ENCODE data around the gene BLTP3B.

GRCh38 chr12:100153131-100153530 is 10.5 kb upstream of the BLTP3B start:
- TF ChIP-seq, protein P1, sequence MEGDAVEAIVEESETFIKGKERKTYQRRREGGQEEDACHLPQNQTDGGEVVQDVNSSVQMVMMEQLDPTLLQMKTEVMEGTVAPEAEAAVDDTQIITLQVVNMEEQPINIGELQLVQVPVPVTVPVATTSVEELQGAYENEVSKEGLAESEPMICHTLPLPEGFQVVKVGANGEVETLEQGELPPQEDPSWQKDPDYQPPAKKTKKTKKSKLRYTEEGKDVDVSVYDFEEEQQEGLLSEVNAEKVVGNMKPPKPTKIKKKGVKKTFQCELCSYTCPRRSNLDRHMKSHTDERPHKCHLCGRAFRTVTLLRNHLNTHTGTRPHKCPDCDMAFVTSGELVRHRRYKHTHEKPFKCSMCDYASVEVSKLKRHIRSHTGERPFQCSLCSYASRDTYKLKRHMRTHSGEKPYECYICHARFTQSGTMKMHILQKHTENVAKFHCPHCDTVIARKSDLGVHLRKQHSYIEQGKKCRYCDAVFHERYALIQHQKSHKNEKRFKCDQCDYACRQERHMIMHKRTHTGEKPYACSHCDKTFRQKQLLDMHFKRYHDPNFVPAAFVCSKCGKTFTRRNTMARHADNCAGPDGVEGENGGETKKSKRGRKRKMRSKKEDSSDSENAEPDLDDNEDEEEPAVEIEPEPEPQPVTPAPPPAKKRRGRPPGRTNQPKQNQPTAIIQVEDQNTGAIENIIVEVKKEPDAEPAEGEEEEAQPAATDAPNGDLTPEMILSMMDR (IDR thresholded peaks at IDR 0.05) = no peak
- no peak for TF ChIP-seq EZH2 (IDR thresholded peaks at IDR 0.05; ENCODE audit: borderline replicate concordance, insufficient read depth, low read depth, low read length, poor library complexity, severe bottlenecking)
